ENCODE data around the gene FSTL4.

- TF ChIP-seq CTCF (IDR thresholded peaks at IDR 0.05) (no peak), ZFX (IDR thresholded peaks at IDR 0.05; ENCODE audit: borderline replicate concordance) (no peak)
These were observed 216.1 kb downstream of the FSTL4 start for GRCh38 chr5:133396187-133396741.
